Mesothelial cell of epicardium (in vitro differentiated cells): Measurements from ENCODE around the gene PPP1R3C. TPM values are rescaled to one million over a fixed set of nuclear protein-coding genes. Genes with fewer than 3 reads are reported as not detected.
A peak's percentile ranks its signal among the peaks of the same experiment; 100 is the strongest.

Experiments
- DNase-seq, 2 experiments: peaks; one replicate each; pipeline ENCODE4 v3.0.0; 2021; ENCODE audit warnings: low spot score in 2 of 2; ENCODE audit not compliant: unreplicated experiment in 2 of 2
- H3K27ac Mint-ChIP-seq: 2 replicates; pipeline ENCODE4 v1.8.0; 2021; ENCODE audit warnings: mixed read lengths
- H3K27me3 Mint-ChIP-seq: 2 replicates; pipeline ENCODE4 v1.8.0; 2021; ENCODE audit warnings: low read depth, mixed read lengths
- H3K36me3 Mint-ChIP-seq: 2 replicates; pipeline ENCODE4 v1.8.0; 2021; ENCODE audit warnings: mixed read lengths
- H3K4me1 Mint-ChIP-seq: 2 replicates; pipeline ENCODE4 v1.8.0; 2021; ENCODE audit warnings: mixed read lengths
- H3K4me3 Mint-ChIP-seq: 2 replicates; pipeline ENCODE4 v1.8.0; 2021; ENCODE audit warnings: mild to moderate bottlenecking, moderate library complexity, mixed read lengths
- H3K9me3 Mint-ChIP-seq: 2 replicates; pipeline ENCODE4 v1.8.0; 2021; ENCODE audit warnings: mixed read lengths
- CTCF ChIP-seq: fragments of 200-600 bp; sonication (generic); IDR thresholded peaks from one replicate; pipeline ENCODE4 v1.5.0; 2021; ENCODE audit warnings: antibody characterized with exemption; ENCODE audit not compliant: unreplicated experiment
- total RNA-seq: library from RNA; stranded (reverse); gene quantifications from 3 replicates; pipeline ENCODE4 v1.2.1, GENCODE V29; 2021

The PPP1R3C gene
- total RNA-seq, 1 donor from 2014 or later = 9.7 TPM

DNA sequence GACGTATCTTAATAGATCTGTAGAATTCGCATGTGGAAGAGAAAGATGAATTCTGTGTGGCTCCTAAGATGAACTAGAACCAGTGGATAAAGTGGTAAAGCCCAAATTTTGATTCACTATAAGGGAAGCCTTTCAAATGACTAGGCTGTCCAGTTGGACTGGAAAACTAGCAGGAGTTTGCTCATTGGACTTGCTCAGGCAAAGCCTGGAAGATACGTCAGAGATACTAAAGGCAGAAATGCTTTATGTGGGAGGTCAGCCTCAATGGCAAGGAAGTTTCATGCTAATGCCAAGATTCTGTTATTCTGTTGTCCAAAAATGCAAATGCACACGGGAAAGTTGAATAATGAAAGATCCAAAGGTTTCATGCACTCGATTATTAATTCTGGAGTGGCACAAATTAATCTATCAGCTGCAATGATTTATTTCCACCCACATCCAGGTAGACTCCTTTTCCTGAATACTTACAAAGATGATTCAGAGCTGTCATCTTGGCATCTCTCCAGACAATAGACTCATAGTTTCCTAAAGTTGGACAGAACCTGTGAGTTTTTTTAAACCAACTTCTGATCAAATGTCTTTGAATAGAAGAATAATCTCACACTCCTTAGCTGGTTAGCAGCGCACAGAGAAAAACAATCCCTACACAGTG, 20.5 kb upstream of the PPP1R3C start:
- H3K9me3 Mint-ChIP-seq = peaks cover 33% of the 10 kb centered on the region
- H3K36me3 Mint-ChIP-seq = peaks cover under 1% of the 10 kb centered on the region
- DNase-seq = no peak
- peak overlapping the region; percentile 31 for H3K27ac Mint-ChIP-seq
- H3K4me1 Mint-ChIP-seq = peaks cover 17% of the 10 kb centered on the region
- no peak for TF ChIP-seq CTCF
- H3K27me3 Mint-ChIP-seq = no peaks in the 10 kb centered on the region
- H3K4me3 Mint-ChIP-seq = no peak overlapping the region

GRCh38 chr10:91652364-91652763, 19.5 kb upstream of the PPP1R3C start:
- TF ChIP-seq CTCF = no peak
- Mint-ChIP-seq H3K36me3 (no peaks in the 10 kb centered on the region), H3K4me1 (peaks cover 17% of the 10 kb centered on the region), H3K27me3 (peaks cover 5% of the 10 kb centered on the region), H3K4me3 (no peak overlapping the region), H3K27ac (peak overlapping the region; percentile 57), H3K9me3 (peaks cover 34% of the 10 kb centered on the region)
- no peak for DNase-seq

- Mint-ChIP-seq H3K4me1 (no peaks in the 10 kb centered on the region), H3K36me3 (no peaks in the 10 kb centered on the region), H3K9me3 (peaks cover 28% of the 10 kb centered on the region), H3K27me3 (peaks cover 21% of the 10 kb centered on the region), H3K4me3 (no peak overlapping the region), H3K27ac (no peak overlapping the region)
- TF ChIP-seq CTCF = peak; percentile 37
- no peak for DNase-seq
These were observed 10.8 kb upstream of the PPP1R3C start for GRCh38 chr10:91643700-91644099.

DNA sequence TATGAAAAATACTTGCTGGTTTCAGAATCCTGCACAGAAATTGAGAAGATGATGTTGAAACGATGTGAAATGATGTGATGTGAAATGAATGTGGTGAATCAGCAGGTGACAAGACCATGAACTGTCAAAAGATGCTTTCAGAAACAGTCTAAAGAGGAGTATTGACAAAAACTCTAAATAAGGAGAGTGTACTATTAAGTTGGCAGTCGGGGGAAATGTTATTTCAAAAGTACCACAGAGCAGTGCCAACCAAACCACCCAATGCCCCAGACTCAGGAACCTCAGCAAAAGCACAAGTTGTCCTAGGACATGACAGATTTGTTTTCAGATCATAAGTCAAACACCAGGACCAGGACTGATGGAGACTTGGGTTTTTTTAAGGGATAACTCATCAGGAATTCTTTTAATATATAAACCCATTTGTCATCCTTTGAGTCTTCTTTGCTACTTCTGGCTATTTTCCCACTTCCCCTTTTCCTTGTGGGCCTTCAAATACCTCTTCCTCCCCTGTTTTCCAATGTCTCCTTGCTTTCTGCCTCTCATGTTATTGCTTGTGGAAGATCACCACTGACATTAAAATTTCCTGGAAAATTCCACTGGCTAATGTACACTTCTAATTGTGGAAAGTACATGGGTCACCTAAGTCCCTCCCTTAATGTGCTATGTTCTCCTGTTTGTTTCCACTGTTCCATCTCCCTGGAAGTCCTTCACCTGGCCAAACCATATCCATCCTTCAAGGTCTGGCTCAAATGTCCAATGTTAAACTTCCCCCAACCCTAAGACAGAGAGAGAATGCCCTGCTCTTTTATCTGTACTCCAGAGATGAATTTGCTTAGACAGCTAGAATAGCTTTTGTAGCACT, 10.2 kb upstream of the PPP1R3C start:
- no peaks in the 10 kb centered on the region for H3K4me1 Mint-ChIP-seq

DNA sequence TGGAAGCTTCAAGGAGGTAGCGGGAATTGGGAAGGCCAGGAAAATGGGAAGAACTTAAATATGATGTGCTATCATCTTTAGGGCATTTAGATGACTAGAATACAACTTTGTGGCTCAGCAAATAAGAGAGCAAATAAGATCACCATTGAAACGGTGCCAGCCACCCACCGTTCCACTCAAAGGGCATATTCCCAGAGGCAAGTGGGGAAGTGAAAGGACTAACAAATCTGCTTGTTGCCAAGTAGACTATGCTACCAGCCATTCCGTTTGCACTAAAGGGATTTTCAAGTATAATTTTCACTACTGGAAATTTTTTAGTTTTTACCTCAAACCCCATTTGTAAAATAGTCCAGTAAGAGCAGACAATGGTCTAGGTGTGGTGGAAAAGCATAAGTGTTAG, 4.0 kb upstream of the PPP1R3C start:
- Mint-ChIP-seq H3K4me1 (peaks cover 20% of the 10 kb centered on the region), H3K4me3 (no peak overlapping the region), H3K27ac (no peak overlapping the region), H3K36me3 (no peaks in the 10 kb centered on the region), H3K9me3 (no peaks in the 10 kb centered on the region), H3K27me3 (peaks cover 8% of the 10 kb centered on the region)
- DNase-seq = no peak
- no peak for TF ChIP-seq CTCF

More for the DNA sequence above, 10.2 kb upstream of the PPP1R3C start:
- no peak for DNase-seq
- TF ChIP-seq CTCF = no peak
- Mint-ChIP-seq H3K9me3 (peaks cover 22% of the 10 kb centered on the region), H3K4me3 (no peak overlapping the region), H3K27ac (no peak overlapping the region), H3K36me3 (no peaks in the 10 kb centered on the region), H3K27me3 (peaks cover 21% of the 10 kb centered on the region)
